Measurements from ENCODE around the gene MAP7. TPM values are rescaled to one million over a fixed set of nuclear protein-coding genes. Genes with fewer than 3 reads are reported as not detected.

Gene MAP7
- total RNA-seq, 4 donors from 2014 or later, result 18.3 to 33.0 (median 28.2) TPM

- DNase-seq, result no peak
These were observed 24.5 kb downstream of the MAP7 start for GRCh38 chr6:136525586-136526195.

DNA sequence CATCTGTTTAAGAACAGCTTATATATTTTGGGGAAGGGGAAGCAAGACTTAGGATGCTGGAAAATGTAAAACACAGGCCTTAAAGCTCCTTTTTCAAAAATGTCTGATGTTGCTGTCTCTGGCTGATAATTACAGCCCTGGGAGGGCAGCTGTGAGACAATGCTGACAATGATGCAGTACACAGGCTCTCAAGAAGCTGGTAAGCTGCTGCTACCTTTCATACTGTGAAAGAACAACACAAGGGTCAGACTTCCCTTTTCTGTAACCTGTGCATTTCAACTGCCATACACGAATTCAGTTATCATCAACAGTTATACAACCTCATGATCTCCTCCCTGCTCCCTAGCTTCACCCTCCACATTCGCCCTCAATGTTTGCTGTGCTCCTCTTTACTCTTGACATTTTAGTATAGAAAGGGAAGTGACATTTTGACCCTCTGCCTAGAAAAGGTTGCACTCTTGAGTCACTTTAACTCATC is 25.2 kb downstream of the MAP7 start:
- H3K9me3 ChIP-seq, result no peaks in the 10 kb centered on the region
- no peak overlapping the region for H3K27ac ChIP-seq
- 63 to 65% methylated on average over 2 of the region's 2 CpGs for WGBS, 2 donors
- no peak for DNase-seq
- no peaks in the 10 kb centered on the region for H3K27me3 ChIP-seq
- no peaks in the 10 kb centered on the region for H3K36me3 ChIP-seq
- H3K4me3 ChIP-seq, result no peak overlapping the region
- TF ChIP-seq POLR2A (IDR thresholded peaks at IDR 0.05) (no peak), CTCF (IDR thresholded peaks at IDR 0.05) (no peak)
- peaks cover 0 to 45% (median 11%) of the 10 kb centered on the region in 3 donors for H3K4me1 ChIP-seq
- intact Hi-C loops (cut with DNase I), result no loop called here

More at GRCh38 chr6:136525586-136526195, 24.5 kb downstream of the MAP7 start:
- intact Hi-C loops (cut with DNase I), result no loop called here
- H3K4me1 ChIP-seq, result peaks cover 0 to 45% (median 11%) of the 10 kb centered on the region in 3 donors
- TF ChIP-seq CTCF (IDR thresholded peaks at IDR 0.05), result no peak
- TF ChIP-seq POLR2A (IDR thresholded peaks at IDR 0.05), result no peak
- H3K9me3 ChIP-seq, result no peaks in the 10 kb centered on the region
- no peaks in the 10 kb centered on the region for H3K36me3 ChIP-seq
- WGBS, 2 donors, result 22 to 32% methylated on average over 8 of the region's 8 CpGs
- no peak overlapping the region for H3K27ac ChIP-seq
- no peaks in the 10 kb centered on the region for H3K27me3 ChIP-seq
- H3K4me3 ChIP-seq, result peak overlapping the region in 1 of 4 donors; percentile 19

DNA sequence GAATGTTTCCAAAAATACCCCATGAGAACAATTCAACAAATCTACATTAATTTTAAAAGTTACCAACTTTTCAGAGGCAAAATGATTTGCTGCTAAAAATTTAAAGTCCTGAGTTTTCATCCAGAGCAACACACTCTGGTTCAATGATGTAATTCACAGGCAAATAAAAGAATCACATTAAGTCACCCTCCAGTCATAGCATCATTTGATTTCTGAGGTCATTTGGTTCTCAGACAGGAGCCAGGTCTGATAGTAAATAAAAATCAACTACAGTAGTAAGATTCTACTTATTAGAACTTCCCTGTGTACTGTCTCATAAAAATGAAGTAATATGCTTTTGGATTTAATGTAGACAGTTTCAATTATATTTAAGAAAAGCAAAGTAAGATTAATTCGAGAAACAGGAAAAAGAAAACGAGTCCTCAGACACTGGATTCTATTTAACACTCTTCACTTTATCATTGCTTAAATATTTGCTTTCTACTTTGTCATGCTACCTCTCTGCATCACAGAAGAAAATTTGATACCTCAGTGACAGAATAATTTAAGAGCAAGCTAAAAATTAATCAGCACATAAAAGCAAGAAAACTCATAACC is 25.8 kb downstream of the MAP7 start:
- H3K27me3 ChIP-seq, result no peaks in the 10 kb centered on the region
- no peak overlapping the region for H3K27ac ChIP-seq
- DNase-seq, result no peak
- H3K4me1 ChIP-seq, result peaks cover 0 to 43% (median 11%) of the 10 kb centered on the region in 3 donors
- TF ChIP-seq POLR2A (IDR thresholded peaks at IDR 0.05) (no peak), CTCF (IDR thresholded peaks at IDR 0.05) (no peak)
- no peaks in the 10 kb centered on the region for H3K9me3 ChIP-seq
- intact Hi-C loops (cut with DNase I), result no loop called here
- WGBS, 2 donors, result 51 to 64% methylated on average over 2 of the region's 2 CpGs
- no peaks in the 10 kb centered on the region for H3K36me3 ChIP-seq
- no peak overlapping the region for H3K4me3 ChIP-seq

GRCh38 chr6:136523196-136523595 is 27.0 kb downstream of the MAP7 start:
- no peak for DNase-seq
- H3K27me3 ChIP-seq, result no peaks in the 10 kb centered on the region
- TF ChIP-seq CTCF (IDR thresholded peaks at IDR 0.05) (no peak), POLR2A (IDR thresholded peaks at IDR 0.05) (no peak)
- 87 to 94% methylated on average over 4 of the region's 4 CpGs for WGBS, 2 donors
- intact Hi-C loops (cut with DNase I), result no loop called here
- no peak overlapping the region for H3K4me3 ChIP-seq
- no peaks in the 10 kb centered on the region for H3K36me3 ChIP-seq
- peaks cover 0 to 40% (median 11%) of the 10 kb centered on the region in 3 donors for H3K4me1 ChIP-seq
- H3K9me3 ChIP-seq, result no peaks in the 10 kb centered on the region
- no peak overlapping the region for H3K27ac ChIP-seq

- Histone ChIP-seq H3K4me1 (peaks cover 0 to 38% (median 11%) of the 10 kb centered on the region in 3 donors), H3K27me3 (no peaks in the 10 kb centered on the region), H3K36me3 (no peaks in the 10 kb centered on the region), H3K4me3 (no peak overlapping the region), H3K27ac (no peak overlapping the region), H3K9me3 (no peaks in the 10 kb centered on the region)
- intact Hi-C loops (cut with DNase I), result no loop called here
- DNase-seq, result no peak
- WGBS, 2 donors, result 88 to 89% methylated on average over 3 of the region's 3 CpGs
- TF ChIP-seq POLR2A (IDR thresholded peaks at IDR 0.05) (no peak), CTCF (IDR thresholded peaks at IDR 0.05) (no peak)
These were observed 27.6 kb downstream of the MAP7 start for GRCh38 chr6:136522636-136523035.

Measured in esophagus squamous epithelium (tissue), 5 donors.